OCI-LY7 (cell line): ENCODE measurements around the gene RRP36. TPM values are rescaled to one million over a fixed set of nuclear protein-coding genes. Genes with fewer than 3 reads are reported as not detected.

Experiments
- BruUV-seq: library from RNA; stranded (reverse); fragments of 400-500 nt; replicated peaks from 2 replicates; lab custom pipeline; 2021; lab: Mats Ljungman, UMichigan
- CTCF ChIA-PET: fragments of 300-600 bp; sonication (Branson Sonifier 250); formaldehyde crosslinking; loops from one replicate; lab custom pipeline; 2022; ENCODE audit warnings: antibody characterized with exemption; ENCODE audit not compliant: unreplicated experiment; lab: Charles Lee
- POLR2A ChIA-PET: fragments of 300-600 bp; sonication (Branson Sonifier 250); formaldehyde crosslinking; loops from one replicate; lab custom pipeline; 2022; ENCODE audit warnings: antibody characterized with exemption; lab: Charles Lee
- DNase-seq: peaks from one replicate; pipeline ENCODE4 v3.0.0-alpha.2; 2015; ENCODE audit warnings: low spot score
- H2AFZ ChIP-seq: fragments of 200-600 bp; sonication (generic), shearing (Covaris generic); 2 replicates; pipeline ENCODE4 v1.6.1; 2014; ENCODE audit warnings: mild to moderate bottlenecking, antibody characterized with exemption, low read length, moderate library complexity
- H3K27ac ChIP-seq: fragments of 200-600 bp; sonication (generic); 2 replicates; pipeline ENCODE4 v1.5.1; 2014; ENCODE audit warnings: mixed run types, low read depth, mild to moderate bottlenecking, moderate library complexity, low read length, inconsistent platforms; ENCODE audit not compliant: poor library complexity, severe bottlenecking
- H3K36me3 ChIP-seq: fragments of 200-600 bp; sonication (generic); 2 replicates; pipeline ENCODE4 v1.6.1; 2014; ENCODE audit warnings: mild to moderate bottlenecking, antibody characterized with exemption, low read length, moderate library complexity, mixed read lengths; ENCODE audit not compliant: insufficient read depth
- H3K4me1 ChIP-seq: fragments of 200-600 bp; sonication (generic); 2 replicates; pipeline ENCODE4 v1.5.1; 2014; ENCODE audit warnings: mild to moderate bottlenecking, low read length; ENCODE audit not compliant: insufficient read depth, poor library complexity, severe bottlenecking
- H3K4me2 ChIP-seq: fragments of 200-600 bp; sonication (generic); 2 replicates; pipeline ENCODE4 v1.6.1; 2014; ENCODE audit warnings: mild to moderate bottlenecking, low read length
- H3K4me3 ChIP-seq: fragments of 200-600 bp; sonication (generic); 2 replicates; pipeline ENCODE4 v1.5.1; 2014; ENCODE audit warnings: mild to moderate bottlenecking, low read depth, low read length; ENCODE audit not compliant: poor library complexity, severe bottlenecking
- H3K79me2 ChIP-seq: fragments of 200-600 bp; sonication (generic); 2 replicates; pipeline ENCODE4 v1.6.1; 2016; ENCODE audit warnings: low read depth, mild to moderate bottlenecking, low read length, moderate library complexity, mixed read lengths; ENCODE audit not compliant: insufficient read depth
- H3K9me2 ChIP-seq: fragments of 200-600 bp; sonication (generic); 2 replicates; pipeline ENCODE4 v1.6.1; 2016; ENCODE audit warnings: mild to moderate bottlenecking, low read length, mixed read lengths; ENCODE audit not compliant: insufficient read depth
- H3K9me3 ChIP-seq: fragments of 200-600 bp; sonication (generic); 2 replicates; pipeline ENCODE4 v1.6.1; 2014; ENCODE audit warnings: mild to moderate bottlenecking, mixed run types, low read length, mixed read lengths
- H4K20me1 ChIP-seq: fragments of 200-600 bp; sonication (generic); 2 replicates; pipeline ENCODE4 v1.6.1; 2014; ENCODE audit warnings: mild to moderate bottlenecking, antibody characterized with exemption, low read length, moderate library complexity, mixed read lengths; ENCODE audit not compliant: insufficient read depth
- EZH2phosphoT487 ChIP-seq: fragments of 200-600 bp; sonication (generic); IDR thresholded peaks from 2 replicates; pipeline ENCODE4 v1.6.1; 2018; ENCODE audit warnings: low read depth, borderline replicate concordance, mild to moderate bottlenecking, mixed run types, antibody characterized with exemption, low read length, moderate library complexity, mixed read lengths
- intact Hi-C: fragments of 100-400 bp; cut with micrococcal nuclease; formaldehyde crosslinking; loops from one replicate; pipeline ENCODE4 v1.10.0; 2022; ENCODE audit not compliant: unreplicated experiment
- total RNA-seq, 2 experiments: library from RNA; depleted of rRNA in 1 of 2; stranded (reverse); fragments of >200 nt in 1 of 2; shearing (Covaris generic) in 1 of 2; gene quantifications; 2 replicates each; pipeline ENCODE4 v1.2.3, GENCODE V29; 2014 to 2022
- TF ChIP-seq, protein P1 (sequence below): fragments of 200-600 bp; sonication (generic); conservative IDR thresholded peaks from 2 replicates; pipeline ENCODE4 v1.5.1; 2014; ENCODE audit warnings: mild to moderate bottlenecking, antibody characterized with exemption, low read length, moderate library complexity, mixed read lengths

RRP36 gene
- total RNA-seq, 2 experiments from 2014 or later, result 61.1 to 75.9 TPM

DNA sequence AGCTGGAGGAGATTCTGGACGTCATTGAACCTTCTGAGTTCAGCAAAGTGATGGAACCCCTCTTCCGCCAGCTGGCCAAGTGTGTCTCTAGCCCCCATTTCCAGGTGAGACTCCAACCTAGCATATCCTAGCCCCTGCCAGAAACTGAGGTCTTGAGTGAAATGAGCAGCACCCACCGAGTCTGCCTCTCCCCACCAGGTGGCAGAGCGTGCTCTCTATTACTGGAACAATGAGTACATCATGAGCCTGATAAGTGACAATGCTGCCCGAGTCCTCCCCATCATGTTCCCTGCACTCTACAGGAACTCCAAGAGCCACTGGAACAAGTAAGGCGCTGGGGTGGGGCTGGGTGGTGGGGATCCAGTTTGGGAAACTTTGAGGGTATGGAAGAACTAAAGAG, 12.3 kb upstream of the RRP36 start:
- Histone ChIP-seq H3K9me2 (no peaks in the 10 kb centered on the region), H3K4me2 (no peak overlapping the region), H2AFZ (no peak overlapping the region), H3K4me3 (no peak overlapping the region), H3K79me2 (peaks cover 11% of the 10 kb centered on the region), H3K36me3 (peaks cover 61% of the 10 kb centered on the region; the same call in 1 of the 2 replicates), H3K9me3 (no peaks in the 10 kb centered on the region), H4K20me1 (no peaks in the 10 kb centered on the region), H3K27ac (no peak overlapping the region), H3K4me1 (peaks cover 19% of the 10 kb centered on the region)
- ChIA-PET POLR2A (interaction anchor here (0.5 to 0.6 kb wide), 2 partner anchors 133 to 1530 kb away, joined by 3 read pairs; no protein-coding TSS in a partner anchor), CTCF (no interaction called here)
- intact Hi-C loops, result loop anchor here (1.0 kb wide), 2 partner anchors 108 to 134 kb away; no protein-coding TSS in a partner anchor
- BruUV-seq, result no TSS peak
- peak; percentile 74 for DNase-seq
- TF ChIP-seq, protein P1, sequence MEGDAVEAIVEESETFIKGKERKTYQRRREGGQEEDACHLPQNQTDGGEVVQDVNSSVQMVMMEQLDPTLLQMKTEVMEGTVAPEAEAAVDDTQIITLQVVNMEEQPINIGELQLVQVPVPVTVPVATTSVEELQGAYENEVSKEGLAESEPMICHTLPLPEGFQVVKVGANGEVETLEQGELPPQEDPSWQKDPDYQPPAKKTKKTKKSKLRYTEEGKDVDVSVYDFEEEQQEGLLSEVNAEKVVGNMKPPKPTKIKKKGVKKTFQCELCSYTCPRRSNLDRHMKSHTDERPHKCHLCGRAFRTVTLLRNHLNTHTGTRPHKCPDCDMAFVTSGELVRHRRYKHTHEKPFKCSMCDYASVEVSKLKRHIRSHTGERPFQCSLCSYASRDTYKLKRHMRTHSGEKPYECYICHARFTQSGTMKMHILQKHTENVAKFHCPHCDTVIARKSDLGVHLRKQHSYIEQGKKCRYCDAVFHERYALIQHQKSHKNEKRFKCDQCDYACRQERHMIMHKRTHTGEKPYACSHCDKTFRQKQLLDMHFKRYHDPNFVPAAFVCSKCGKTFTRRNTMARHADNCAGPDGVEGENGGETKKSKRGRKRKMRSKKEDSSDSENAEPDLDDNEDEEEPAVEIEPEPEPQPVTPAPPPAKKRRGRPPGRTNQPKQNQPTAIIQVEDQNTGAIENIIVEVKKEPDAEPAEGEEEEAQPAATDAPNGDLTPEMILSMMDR, result peak; percentile 88
- no peak for TF ChIP-seq EZH2phosphoT487

DNA sequence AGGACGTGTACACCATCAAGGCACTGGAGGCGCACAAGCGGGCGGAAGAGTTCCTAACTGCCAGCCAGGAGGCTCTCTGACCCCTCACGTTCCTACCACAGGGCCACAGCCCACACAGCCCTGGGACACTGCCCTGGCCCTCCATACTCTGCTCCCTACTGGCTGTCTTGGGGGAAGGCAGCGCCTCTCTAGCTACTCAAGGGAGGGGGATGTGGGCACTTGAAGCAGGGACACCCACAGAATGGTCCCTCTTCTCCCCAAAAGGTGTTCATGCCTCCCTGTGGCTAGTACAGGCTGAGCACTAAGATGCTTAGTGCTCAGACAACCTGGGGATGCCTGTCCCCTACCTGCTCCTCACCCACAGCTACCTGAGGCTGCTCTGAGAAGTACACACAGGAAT, 10.2 kb upstream of the RRP36 start:
- TF ChIP-seq, protein P1, result 0 out of 2 replicates have a peak, but pooled peaks have one; percentile 30
- TF ChIP-seq EZH2phosphoT487, result no peak
- Histone ChIP-seq H4K20me1 (no peaks in the 10 kb centered on the region), H3K27ac (no peak overlapping the region), H2AFZ (no peak overlapping the region), H3K4me1 (peaks cover 31% of the 10 kb centered on the region), H3K4me3 (no peak overlapping the region), H3K79me2 (peaks cover 27% of the 10 kb centered on the region), H3K36me3 (peaks cover 56% of the 10 kb centered on the region; the same call in 1 of the 2 replicates), H3K9me2 (no peaks in the 10 kb centered on the region), H3K4me2 (no peak overlapping the region; the same call in 1 of the 2 replicates), H3K9me3 (no peaks in the 10 kb centered on the region)
- ChIA-PET POLR2A (interaction anchor here (0.6 kb wide), 1 partner anchor 374 kb away, joined by 3 read pairs; no protein-coding TSS in a partner anchor), CTCF (no interaction called here)
- no peak for DNase-seq
- intact Hi-C loops, result no loop called here
- no TSS peak for BruUV-seq

GRCh38 chr6:43012364-43012763, 9.1 kb upstream of the RRP36 start:
- Histone ChIP-seq H3K4me1 (peaks cover 35% of the 10 kb centered on the region), H3K9me2 (no peaks in the 10 kb centered on the region), H3K79me2 (peaks cover 30% of the 10 kb centered on the region), H3K36me3 (peaks cover 51% of the 10 kb centered on the region; the same call in 1 of the 2 replicates), H3K4me2 (peak overlapping the region; percentile 99), H2AFZ (no peak overlapping the region), H3K9me3 (no peaks in the 10 kb centered on the region), H4K20me1 (no peaks in the 10 kb centered on the region), H3K27ac (no peak overlapping the region), H3K4me3 (peak overlapping the region; percentile 86)
- DNase-seq, result no peak
- CTCF ChIA-PET, result no interaction called here
- no peak for TF ChIP-seq EZH2phosphoT487
- TF ChIP-seq, protein P1, result no peak
- POLR2A ChIA-PET, result interaction anchor here (0.9 to 1.4 kb wide), 2 partner anchors 24 to 84 kb away, joined by 3 read pairs; no protein-coding TSS in a partner anchor
- intact Hi-C loops, result no loop called here
- BruUV-seq, result no TSS peak
